AG20443 (cell line): ENCODE results near the gene PTPRM.

ENCODE experiments used
- DNase-seq: peaks from one replicate; pipeline ENCODE4 v3.0.0; 2012; ENCODE audit warnings: low spot score, mixed read lengths

The PTPRM gene

DNA sequence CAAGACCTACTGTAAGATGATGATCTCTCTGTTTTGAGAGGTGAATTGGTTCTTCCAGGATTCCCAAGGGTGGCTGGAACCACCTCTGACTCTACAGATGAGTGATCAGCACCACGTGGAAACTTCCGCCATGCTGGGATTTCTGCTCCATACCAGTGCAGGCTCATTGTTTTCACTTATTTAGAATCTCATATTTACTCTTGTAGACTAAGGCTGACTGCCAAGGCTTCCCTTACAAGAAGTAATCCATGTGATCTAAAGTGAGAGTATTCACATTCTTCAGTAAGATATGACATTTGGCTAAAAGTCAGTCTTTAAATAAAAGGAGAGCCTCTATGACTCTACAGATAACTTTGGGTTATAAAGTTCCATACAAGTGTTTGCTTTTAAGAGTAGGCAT is 719.2 kb downstream of the PTPRM start:
- no peak for DNase-seq

DNA sequence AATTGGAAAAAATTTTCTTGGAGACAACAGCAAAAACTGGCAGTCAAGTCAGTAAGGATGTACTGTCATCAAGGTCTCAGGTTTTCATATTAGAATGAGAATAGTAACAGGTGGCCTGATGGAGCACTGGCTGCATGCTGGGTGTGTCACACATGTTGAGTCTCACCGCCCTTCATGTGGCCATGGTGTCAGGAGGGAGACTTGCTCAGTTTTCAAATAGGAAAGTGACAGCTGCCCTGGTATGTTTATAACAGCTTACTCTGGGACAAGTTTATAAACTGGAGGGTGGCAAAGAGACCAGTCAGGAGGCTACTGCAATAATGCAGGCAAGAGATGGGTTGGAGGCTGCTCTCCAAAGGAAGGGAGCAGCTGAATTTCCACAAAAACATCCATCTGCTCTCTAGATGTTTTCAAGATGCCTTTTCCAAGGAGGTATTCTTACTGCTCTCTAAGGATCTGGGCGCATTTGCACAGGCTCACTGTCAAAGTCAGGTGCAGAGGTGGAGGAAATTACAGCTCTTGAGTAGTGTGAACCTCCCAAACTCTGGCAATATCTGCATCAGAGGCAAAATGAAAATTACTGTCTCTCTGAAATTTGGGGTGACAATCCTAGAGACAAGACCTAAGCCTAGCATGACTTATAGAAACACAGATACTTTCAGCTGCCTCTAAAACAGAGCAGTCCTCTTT is 720.2 kb downstream of the PTPRM start:
- no peak for DNase-seq

DNA sequence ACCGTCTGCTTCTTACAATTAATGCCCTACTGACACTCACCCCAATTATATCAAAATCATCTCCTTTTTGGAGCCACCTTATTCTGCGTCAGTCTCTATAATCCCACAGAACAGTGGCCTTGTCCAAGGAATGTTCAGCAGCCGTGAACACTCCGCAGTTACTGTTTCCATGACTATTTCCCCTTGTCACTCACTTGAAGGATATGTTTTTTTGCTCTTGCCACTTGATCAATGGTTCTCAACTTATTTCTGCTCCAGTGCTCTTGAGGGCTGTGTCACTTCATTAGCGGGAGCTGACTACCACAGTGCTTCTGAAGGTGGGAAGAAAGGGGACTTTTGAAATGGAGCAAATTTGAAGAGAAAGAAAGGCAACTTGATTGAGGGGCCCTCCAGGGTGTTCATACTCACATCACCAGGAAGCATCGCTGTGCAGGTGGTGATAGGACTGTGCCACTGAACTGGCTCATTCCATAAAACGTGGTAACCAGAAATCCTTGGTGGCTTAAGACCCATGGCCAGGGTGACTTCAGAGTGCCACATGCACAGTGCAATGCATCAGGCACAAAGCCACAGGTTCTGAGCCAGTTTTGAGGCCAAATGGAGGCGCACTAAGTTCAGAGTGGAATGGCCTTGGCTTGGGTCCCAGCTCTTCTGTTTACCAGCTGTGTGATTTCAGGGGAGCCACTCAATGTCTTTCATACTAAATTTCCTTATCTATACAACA is 721.5 kb downstream of the PTPRM start:
- DNase-seq = no peak

DNA sequence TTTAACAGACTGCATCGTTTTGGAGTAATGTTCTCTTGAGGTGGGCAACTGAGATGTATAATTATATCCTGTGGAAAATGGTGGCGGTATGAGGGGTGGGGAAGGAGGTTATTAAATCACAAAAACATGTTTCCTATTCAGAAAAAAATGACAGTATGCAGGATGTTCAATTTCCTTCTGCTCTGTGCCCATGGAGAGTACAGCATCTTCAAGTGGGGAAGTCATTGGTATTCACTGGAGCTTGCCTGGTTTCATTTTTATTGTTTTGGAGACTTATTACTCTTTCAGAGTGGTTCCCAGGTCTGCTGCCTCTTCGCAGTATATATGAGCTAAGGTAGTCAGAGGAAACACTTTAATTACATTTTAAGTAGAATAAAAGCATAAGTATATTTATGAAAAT is 723.3 kb downstream of the PTPRM start:
- no peak for DNase-seq

DNA sequence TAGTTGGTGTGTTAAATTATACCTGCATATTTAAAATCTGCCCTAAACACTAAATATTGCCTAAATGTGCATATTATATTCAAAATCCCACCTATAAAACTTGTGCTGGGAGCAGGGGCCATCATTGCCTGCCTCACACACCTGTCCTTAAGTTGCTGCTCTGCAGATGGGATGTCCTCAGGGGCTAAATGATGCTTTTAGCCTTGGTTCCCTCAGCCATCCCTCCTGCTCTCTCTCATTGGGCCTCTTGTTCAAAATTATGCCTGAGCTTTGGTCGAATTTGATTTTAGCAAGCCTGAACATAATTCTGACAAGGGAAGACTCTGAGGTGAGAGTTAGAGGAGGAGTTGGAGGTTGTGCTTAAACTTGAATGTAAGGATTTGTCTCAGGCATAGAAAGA is 723.8 kb downstream of the PTPRM start:
- DNase-seq = no peak

DNA sequence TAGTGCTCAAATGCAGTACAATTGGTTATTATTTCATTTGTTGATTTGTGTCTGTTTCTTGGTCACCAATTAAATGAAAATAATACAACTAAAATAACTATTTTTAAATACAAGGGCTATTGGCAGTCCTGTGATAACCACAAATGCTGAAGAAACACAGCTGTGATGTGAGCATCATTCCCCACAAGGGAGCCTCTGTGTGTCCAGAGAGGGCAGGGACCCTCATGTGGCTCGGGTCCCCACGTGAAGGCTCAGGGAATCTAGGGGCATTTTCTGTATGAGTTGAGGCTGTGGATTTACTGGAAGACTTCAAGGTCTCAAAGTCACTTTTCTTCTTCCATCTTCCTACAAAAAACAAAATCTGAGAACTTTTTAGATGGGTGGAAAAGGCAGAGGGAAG is 726.1 kb downstream of the PTPRM start:
- DNase-seq = no peak

DNA sequence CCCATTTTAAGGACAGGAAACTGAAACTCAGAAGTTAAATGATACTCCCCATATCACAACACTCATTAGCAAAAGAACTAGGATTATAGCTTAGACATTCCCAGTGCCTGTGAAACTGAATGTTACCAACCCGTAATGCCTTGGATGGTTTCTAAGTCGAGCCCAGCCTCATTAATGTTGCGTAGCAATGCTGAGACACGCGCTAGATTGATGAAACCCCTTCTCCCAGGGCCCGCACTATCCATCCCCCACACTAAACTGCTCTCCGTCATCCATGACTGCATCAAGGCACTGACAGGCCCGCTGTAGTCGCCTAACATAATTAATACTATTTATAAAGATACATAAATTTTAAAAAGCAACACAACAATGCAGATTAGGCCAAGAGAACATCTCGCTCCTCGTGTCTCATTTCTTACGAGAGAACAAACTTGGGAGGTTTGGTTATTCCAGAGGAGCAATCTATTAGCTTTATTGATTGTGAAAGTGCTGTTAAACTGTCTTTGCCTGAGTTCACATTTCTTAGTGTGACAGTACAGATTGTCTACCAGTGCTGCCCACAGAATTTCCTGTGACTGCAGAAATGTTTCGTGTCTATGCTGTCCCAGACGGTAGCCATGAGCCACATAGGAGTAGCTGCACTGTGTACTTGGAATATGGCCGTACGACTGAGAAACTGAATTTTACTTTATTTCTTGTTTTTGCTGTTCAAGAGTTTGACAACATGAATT is 729.9 kb downstream of the PTPRM start:
- no peak for DNase-seq

DNA sequence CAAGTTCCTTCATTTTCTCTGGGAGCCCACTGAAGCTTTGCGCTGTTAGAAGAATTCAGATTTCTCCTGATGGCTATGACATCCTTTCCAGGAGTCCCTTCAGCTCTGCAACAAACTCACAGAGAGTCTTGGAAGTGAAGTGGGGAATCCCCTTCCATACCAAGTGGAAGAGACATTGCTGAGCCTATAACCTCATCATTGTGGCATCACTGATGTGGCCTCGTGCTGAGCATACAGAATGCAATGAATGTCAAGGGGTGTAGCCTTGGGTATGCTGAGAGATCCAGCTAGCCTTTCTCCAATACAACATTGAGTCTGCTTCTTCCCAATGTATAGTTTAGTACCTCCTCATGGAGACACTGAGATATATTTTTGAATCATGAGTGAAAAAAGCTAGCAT is 731.1 kb downstream of the PTPRM start:
- DNase-seq = no peak

DNA sequence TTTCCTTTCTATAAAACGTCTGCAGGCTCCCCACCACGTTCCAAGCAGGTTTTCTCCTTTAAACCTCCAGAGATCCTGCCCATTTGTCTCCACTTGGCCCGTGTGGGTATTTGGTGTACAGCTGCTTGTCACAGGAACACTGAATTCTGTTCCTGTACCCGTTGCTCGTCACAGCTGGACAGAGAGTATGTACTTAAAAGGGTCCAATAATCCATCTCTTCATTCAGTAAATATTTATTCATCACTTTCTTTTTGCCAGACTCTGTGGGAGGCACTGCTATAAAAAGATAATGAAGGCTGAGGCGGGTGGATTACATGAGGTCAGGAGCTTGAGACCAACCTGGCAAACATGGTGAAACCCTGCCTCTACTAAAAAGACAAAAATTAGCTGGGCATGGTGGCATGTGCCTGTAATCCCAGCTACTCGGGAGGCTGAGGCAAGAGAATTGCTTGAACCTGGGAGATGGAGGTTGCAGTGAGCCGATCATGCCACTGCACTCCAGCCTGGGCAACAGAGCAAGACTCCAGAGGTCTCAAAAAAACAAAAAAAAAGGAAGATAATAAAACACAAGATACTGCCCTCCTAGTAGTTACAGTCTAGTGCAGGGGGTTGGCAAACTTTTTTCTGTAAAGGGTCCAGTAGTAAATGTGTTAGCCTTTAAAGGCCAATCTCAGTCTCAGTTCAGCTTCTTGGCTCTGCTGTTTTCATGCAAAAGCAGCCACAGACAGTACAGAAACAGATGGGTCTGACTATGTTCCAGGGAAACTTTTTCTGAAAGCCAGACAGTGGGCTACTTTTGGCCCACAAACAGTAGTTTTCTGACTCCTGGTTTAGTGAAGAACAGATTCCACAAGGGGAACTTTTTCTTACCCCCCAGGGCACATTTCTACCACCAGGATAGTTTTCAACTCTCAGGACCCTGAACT is 732.2 kb downstream of the PTPRM start:
- no peak for DNase-seq

DNA sequence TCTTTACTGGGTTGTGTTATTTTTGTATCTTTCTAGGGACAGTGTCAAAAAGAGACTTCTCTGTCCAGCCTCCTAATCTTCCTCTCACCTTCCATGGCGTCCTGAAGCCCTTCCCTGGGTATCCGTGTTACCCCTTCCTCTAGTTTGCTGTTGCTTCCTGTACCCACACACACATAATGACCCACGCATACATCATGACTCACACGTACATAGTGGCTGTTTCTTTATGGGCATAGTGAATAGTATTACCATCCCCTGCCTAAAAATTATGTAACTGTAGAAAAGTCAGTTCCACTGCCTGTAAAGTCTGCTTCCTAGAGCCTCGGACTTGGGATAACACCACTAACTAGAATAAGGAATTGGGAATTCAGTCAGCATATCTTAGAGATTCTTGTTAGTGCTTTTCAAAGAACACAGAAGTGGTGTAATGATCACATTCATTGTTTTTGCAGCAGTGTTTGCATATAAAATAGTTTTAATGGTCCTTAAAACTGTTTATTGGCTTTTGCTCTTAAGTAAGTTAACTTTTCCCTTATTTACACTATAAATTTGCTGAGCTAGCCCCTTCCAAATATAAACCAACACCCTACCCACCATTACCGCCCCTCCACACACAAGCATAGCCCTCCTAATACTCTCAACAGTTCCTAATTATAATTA is 733.8 kb downstream of the PTPRM start:
- no peak for DNase-seq

DNA sequence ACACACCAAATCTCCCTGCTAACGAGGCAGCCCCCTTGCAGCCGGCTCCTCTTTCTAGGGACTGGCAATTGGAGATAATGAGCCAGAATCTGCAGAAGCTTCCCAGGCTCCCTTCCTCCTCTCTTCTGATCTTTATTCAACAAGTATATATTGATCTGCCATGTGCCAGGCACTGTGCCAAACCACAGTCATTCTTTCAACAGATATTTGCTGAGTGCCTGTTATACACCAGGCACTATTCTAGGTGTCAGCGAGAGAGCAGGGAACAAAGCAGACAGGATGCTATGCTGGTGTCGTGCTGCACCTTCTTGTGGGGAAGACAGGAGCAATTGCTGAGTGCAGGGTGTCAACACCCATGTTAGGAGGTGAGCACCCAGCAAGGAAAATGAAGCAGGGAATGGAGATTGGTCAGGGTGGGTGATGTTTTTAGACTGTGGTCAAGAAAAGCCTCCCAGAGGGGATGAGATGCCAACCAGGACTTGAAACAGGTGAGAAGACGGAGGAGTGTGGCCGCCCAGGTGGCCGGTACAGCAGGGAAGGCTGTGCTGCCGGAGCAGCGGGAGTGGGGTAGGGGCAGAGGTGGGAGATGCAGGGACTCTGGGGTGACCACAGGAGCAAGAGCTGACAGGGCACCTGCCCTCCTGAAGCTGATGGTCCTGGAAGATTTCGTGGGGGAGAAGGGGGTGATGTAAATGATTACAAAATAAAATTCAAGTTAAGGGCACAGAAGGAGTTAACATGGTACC is 734.5 kb downstream of the PTPRM start:
- DNase-seq = no peak

DNA sequence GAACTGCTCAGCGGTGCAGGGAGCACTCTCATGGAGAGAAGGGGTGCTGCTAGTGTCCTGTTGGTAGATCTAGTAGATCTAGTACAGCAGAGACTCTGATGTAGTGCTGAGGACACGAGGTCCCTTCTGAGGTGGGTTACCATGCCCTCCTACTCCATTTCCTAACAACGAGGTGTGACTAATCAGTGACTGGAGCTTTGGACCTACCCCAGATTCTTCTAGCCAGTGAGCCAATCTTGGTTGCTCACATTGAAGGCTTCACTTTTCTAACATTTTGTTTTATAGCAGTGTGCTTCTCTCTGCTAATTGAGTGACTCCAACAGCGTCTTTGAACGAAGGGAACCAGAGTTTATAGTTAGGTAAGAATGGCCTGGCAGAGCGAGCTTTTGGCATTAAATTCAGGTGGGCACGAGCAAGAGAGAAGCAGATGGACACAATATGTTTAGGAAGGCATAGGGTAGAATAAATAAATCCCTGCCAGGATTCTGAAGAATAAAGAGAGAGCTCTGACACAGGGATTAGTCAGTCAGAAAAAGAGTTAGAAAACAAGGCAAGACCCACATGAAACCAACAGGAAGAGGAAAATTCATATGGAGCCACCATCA is 736.1 kb downstream of the PTPRM start:
- DNase-seq = no peak

DNA sequence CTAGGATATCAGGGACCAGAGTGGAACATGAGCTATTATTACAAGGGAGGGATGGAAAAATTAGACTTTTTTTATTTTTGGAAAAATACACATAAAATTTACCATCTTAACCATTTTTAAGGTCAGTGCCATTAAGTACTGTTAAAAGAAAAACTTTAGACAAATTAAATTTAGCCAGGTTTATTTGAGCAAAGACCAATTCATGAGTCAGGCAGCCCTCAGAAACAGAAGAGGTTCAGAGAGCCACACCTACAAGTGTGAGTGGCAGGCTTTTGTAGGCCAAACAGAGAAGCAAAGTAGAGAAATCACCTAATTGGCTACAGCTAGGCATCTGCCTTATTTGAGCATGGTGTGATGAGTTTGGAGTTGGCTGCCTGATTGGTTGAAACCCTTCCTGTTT is 740.8 kb downstream of the PTPRM start:
- DNase-seq = no peak

DNA sequence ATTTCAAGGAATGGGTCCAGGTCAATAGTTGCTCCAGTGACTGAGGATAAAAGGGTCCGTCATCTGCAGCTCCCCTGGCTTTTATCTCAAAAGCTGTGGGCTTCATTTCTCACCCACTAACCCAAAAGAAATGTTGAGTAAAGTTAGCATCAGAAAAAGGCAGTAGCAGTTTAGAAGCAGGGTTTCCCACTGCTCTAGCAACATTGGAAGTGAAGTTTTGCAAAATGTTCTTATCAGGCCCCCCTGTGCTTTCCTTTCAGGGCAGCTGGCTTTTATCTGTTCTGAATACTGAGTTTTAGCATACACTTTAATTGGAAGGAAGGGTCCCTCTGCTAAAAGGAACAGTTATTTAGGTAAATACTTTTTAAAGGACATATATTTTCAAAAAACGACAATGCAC is 745.9 kb downstream of the PTPRM start:
- DNase-seq = no peak

DNA sequence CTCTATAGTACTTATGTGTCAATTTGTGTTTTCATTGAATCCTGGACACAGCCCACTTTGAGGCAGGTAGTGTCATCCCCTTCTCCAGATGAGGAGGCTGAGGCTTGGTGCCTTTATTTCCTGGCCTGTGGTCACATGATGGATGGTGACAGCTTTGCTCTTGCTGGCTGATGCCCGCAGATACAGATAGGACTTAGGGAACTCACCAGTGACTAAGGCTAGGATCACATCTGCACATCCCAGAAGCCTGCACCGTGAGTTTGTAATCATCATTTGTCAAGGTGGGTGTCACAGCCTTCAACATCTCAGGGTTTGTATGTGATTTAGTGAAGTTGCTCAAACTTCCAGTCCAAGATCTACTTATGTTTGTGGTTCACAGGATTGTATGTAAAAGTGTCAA is 747.0 kb downstream of the PTPRM start:
- DNase-seq = no peak

DNA sequence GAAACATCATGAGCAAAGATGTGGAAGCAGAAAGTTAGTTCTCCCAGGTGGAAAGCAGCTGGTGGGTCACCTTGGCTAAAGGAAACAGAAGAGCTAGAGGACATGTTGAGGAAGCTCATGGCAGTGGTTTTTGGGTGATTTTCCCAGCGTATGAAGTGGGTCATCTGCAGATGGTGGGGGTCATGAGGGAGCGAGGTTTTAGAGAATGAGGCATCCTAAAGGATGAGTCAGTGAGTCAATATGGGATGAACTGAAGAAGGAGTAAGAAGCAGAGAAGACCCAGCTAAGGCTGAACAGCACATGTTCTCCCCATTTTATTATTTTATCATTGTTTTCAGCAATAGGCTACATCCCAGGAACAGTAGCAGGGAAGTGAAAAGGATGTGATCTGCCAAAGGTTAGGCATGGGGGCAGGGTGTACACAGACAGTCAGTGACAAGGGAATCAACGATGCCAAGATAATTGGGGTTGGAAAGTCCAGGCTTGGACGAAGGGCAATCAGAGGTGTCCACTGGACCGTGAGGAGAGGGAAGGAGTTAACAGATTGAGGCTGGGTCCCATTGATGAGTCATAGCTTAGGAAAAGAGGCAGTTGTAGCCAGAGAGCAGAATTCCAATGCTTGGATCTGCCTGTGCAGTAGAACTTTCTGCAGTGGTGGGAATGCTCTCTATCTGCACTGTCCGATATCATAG is 752.8 kb downstream of the PTPRM start:
- no peak for DNase-seq

DNA sequence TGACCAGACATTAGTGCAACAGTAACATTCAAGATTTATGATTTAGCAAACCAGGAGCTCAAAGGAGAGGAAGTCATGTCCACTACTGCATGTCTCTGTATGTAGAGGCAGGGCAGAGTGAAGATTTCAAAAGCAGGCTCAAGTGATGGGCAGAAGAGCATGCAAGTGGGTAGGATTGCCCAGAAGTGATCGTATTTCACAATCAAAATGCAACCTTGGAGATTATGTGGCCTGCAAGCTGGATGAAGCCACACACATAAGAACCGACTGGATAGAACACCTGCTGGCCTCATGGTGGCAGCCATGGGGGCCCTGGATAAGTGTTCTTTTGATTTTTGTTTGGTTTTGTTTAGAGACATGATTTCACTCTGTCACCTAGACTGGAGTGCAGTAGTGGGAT is 755.4 kb downstream of the PTPRM start:
- no peak for DNase-seq

DNA sequence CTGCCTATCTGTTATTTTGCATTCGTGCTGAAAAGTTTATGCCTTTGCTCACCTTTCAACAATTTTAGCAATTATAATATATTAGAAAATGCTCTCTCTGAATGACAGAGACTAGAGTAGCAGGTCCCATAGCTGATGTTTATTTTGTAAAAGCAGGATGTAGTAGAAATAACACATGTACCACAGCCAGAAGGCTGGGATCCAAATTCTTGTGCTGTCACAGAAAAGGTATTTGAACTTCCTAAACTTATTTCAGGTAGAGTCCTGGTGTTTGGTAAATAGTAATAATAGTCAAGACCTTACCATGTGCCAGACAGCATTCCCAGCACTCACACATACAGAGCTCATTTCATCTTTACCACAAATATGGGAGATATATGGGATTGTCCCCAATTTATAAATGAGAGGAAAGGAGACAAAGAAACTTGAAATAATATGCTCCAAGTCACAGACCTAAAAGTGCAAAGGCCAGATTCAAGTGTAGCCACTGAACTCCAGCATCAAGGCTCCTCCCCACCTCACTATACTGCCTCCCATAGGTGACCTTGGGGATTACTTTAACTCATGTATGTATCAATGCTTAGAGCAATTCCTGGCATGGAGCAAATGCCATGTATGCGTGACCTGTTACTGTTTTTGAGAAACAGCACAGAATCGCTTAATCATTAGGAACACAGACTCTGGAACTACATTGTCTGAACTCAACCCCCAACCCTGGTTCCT is 757.4 kb downstream of the PTPRM start:
- no peak for DNase-seq

DNA sequence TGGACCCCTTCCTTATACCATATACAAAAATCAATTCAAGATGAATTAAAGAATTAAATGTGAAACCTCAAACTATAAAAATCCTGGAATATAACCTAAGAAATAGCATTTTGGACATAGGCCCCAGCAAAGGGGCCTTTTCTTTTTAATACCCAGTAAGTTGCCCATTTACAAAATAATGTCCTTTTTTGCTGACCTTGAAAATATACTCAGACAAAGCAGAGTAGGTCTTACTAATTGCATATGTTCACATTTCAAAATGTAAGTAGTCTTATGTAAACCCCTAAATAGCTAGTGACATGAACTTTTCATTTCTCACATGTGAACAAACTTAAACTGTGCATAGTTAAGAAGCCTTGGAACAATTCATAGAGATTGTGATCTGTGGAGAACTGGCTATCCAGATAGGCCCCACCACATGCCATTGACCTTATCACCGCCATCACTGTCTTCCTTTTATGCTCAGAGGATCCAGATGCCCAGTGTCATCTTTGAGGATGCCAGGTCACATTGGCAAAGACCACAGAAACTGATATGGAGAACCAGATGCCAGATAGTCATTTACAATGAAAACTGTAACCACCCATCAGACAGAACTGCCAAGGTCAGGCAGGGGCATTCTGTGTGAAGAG is 759.8 kb downstream of the PTPRM start:
- DNase-seq = no peak
